ENCODE measurements around the gene BPIFA2.

DNA sequence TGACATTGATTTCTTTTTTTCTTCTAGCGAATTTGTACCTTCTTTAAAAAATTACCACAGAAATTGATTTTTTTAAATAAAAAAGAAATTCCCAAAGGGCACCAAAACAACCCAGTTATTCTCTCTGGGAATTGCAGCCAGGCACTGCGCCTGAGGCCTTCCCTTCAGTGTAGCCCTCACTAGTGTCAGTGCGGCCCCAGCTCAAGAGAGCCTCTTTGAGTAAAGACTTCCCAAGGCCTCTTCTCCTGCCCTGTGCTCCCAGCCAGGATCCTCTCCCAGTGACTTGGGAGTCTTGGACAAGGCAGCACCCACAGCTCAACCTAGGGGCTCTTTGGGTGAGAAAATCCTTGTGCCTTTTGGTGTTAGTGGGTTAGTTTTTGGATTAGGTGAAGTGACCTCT lies 47.0 kb upstream of the BPIFA2 start:
- TF ChIP-seq, protein P1, sequence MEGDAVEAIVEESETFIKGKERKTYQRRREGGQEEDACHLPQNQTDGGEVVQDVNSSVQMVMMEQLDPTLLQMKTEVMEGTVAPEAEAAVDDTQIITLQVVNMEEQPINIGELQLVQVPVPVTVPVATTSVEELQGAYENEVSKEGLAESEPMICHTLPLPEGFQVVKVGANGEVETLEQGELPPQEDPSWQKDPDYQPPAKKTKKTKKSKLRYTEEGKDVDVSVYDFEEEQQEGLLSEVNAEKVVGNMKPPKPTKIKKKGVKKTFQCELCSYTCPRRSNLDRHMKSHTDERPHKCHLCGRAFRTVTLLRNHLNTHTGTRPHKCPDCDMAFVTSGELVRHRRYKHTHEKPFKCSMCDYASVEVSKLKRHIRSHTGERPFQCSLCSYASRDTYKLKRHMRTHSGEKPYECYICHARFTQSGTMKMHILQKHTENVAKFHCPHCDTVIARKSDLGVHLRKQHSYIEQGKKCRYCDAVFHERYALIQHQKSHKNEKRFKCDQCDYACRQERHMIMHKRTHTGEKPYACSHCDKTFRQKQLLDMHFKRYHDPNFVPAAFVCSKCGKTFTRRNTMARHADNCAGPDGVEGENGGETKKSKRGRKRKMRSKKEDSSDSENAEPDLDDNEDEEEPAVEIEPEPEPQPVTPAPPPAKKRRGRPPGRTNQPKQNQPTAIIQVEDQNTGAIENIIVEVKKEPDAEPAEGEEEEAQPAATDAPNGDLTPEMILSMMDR (IDR thresholded peaks at IDR 0.05): no peak
- TF ChIP-seq POLR2A (IDR thresholded peaks at IDR 0.05) (no peak), POLR2AphosphoS5 (IDR thresholded peaks at IDR 0.05) (no peak)
